Neural cell (in vitro differentiated cells): ENCODE results near the gene DNAJC10.

Experiments
- CTCF ChIP-seq: fragments of 450-650 bp; IDR thresholded peaks from 2 replicates; pipeline ENCODE4 v1.5.1; 2014; ENCODE audit warnings: antibody characterized with exemption, mild to moderate bottlenecking, moderate library complexity; ENCODE audit not compliant: poor library complexity, severe bottlenecking
- EZH2 ChIP-seq: fragments of 200-600, 300-800 bp; shearing (Covaris generic), sonication (generic); IDR thresholded peaks from 2 replicates; pipeline ENCODE4 v1.6.1; 2014; ENCODE audit warnings: antibody characterized with exemption, low read length, borderline replicate concordance, mild to moderate bottlenecking; ENCODE audit not compliant: insufficient read depth, poor library complexity, severe bottlenecking

GRCh38 chr2:182733572-182733971 lies 17.5 kb downstream of the DNAJC10 start:
- TF ChIP-seq EZH2: no peak
- no peak for TF ChIP-seq CTCF
